Measurements from ENCODE around the gene TRMT112. TPM values are rescaled to one million over a fixed set of nuclear protein-coding genes. Genes with fewer than 3 reads are reported as not detected.

TRMT112 gene
- total RNA-seq, 1 experiment from 2014 or later: 341 TPM

DNA sequence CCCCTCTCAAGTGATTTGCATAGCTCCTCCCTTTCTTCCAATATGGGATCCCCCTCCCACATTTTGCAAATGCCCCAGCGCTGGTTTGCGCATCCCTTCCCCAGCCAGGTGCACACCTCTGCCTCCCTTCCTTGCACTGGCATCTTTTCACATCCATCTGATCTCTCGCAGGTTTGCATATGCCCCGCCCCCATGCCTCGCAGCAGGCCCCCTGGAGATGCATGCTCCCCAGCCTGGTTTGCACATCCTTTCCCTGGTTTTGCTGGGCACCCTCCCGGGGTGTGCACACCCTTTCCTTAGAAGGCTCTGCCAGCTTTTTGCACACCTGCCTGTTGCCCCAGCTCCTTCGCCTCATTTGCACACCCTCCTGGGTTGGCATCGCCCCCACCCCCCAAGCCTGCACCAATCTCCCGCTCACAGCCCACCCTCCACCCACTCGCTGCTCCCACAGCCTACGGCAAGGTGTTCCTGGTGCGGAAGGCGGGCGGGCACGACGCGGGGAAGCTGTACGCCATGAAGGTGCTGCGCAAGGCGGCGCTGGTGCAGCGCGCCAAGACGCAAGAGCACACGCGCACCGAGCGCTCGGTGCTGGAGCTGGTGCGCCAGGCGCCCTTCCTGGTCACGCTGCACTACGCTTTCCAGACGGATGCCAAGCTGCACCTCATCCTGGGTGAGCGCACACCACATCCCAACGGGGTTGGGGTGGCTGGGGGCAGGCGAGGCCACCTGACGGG, 42.5 kb upstream of the TRMT112 start:
- no peak for DNase-seq (ENCODE audit: low read depth, low spot score)
- ChIA-PET CTCF (interaction anchor here (0.9 kb wide), 1 partner anchor 18 kb away, joined by 3 read pairs; no protein-coding TSS in a partner anchor), POLR2A (interaction anchor here (0.5 to 0.6 kb wide), 2 partner anchors 14 to 77 kb away, joined by 3 read pairs; no protein-coding TSS in a partner anchor)
- peaks cover 4% of the 10 kb centered on the region; the same call in 1 of the 2 replicates for H3K36me3 ChIP-seq (ENCODE audit: control insufficient read depth, insufficient read depth, low read length)
- H3K27ac ChIP-seq (ENCODE audit: low read length): peak overlapping the region; percentile 88
- no peak for TF ChIP-seq POLR2AphosphoS5 (IDR thresholded peaks at IDR 0.05; ENCODE audit: low read depth, low read length)
- TF ChIP-seq, protein P1, sequence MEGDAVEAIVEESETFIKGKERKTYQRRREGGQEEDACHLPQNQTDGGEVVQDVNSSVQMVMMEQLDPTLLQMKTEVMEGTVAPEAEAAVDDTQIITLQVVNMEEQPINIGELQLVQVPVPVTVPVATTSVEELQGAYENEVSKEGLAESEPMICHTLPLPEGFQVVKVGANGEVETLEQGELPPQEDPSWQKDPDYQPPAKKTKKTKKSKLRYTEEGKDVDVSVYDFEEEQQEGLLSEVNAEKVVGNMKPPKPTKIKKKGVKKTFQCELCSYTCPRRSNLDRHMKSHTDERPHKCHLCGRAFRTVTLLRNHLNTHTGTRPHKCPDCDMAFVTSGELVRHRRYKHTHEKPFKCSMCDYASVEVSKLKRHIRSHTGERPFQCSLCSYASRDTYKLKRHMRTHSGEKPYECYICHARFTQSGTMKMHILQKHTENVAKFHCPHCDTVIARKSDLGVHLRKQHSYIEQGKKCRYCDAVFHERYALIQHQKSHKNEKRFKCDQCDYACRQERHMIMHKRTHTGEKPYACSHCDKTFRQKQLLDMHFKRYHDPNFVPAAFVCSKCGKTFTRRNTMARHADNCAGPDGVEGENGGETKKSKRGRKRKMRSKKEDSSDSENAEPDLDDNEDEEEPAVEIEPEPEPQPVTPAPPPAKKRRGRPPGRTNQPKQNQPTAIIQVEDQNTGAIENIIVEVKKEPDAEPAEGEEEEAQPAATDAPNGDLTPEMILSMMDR (IDR thresholded peaks at IDR 0.05): no peak
- TF ChIP-seq TCF7L2 (IDR thresholded peaks at IDR 0.05; ENCODE audit: low read depth, low read length): no peak
- TF ChIP-seq, protein P2, sequence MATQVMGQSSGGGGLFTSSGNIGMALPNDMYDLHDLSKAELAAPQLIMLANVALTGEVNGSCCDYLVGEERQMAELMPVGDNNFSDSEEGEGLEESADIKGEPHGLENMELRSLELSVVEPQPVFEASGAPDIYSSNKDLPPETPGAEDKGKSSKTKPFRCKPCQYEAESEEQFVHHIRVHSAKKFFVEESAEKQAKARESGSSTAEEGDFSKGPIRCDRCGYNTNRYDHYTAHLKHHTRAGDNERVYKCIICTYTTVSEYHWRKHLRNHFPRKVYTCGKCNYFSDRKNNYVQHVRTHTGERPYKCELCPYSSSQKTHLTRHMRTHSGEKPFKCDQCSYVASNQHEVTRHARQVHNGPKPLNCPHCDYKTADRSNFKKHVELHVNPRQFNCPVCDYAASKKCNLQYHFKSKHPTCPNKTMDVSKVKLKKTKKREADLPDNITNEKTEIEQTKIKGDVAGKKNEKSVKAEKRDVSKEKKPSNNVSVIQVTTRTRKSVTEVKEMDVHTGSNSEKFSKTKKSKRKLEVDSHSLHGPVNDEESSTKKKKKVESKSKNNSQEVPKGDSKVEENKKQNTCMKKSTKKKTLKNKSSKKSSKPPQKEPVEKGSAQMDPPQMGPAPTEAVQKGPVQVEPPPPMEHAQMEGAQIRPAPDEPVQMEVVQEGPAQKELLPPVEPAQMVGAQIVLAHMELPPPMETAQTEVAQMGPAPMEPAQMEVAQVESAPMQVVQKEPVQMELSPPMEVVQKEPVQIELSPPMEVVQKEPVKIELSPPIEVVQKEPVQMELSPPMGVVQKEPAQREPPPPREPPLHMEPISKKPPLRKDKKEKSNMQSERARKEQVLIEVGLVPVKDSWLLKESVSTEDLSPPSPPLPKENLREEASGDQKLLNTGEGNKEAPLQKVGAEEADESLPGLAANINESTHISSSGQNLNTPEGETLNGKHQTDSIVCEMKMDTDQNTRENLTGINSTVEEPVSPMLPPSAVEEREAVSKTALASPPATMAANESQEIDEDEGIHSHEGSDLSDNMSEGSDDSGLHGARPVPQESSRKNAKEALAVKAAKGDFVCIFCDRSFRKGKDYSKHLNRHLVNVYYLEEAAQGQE (IDR thresholded peaks at IDR 0.05; ENCODE audit: insufficient read depth in 1 of 2, low read depth in 2 of 2, low read length in 1 of 2): no peak
- no peak; the same call in 1 of the 2 replicates for TF ChIP-seq SIN3A (IDR thresholded peaks at IDR 0.05; ENCODE audit: borderline replicate concordance, insufficient read depth, low read depth, low read length)
- H3K9me3 ChIP-seq (ENCODE audit: control insufficient read depth, insufficient read depth, low read depth, low read length): no peaks in the 10 kb centered on the region
- intact Hi-C loops (cut with micrococcal nuclease; ENCODE audit: unreplicated experiment) (loop anchor here (5.0 kb wide), 1 partner anchor 292 kb away; no protein-coding TSS in a partner anchor), in situ Hi-C loops (cut with HindIII; ENCODE audit: low pct_unique_long_range_greater_than_20kb, low sequenced_read_pairs) (no loop called here)
- H3K4me3 ChIP-seq (ENCODE audit: low read depth in 2 of 2, low read length in 2 of 2): peak overlapping the region; percentile 76 to 86
- H3K4me1 ChIP-seq (ENCODE audit: control insufficient read depth, insufficient read depth, low read length): peaks cover 43% of the 10 kb centered on the region
- no peaks in the 10 kb centered on the region for H3K27me3 ChIP-seq (ENCODE audit: control insufficient read depth, insufficient read depth, low read length)
- ATAC-seq: no peak
- no TSS peak for BruUV-seq (replicated peaks)

DNA sequence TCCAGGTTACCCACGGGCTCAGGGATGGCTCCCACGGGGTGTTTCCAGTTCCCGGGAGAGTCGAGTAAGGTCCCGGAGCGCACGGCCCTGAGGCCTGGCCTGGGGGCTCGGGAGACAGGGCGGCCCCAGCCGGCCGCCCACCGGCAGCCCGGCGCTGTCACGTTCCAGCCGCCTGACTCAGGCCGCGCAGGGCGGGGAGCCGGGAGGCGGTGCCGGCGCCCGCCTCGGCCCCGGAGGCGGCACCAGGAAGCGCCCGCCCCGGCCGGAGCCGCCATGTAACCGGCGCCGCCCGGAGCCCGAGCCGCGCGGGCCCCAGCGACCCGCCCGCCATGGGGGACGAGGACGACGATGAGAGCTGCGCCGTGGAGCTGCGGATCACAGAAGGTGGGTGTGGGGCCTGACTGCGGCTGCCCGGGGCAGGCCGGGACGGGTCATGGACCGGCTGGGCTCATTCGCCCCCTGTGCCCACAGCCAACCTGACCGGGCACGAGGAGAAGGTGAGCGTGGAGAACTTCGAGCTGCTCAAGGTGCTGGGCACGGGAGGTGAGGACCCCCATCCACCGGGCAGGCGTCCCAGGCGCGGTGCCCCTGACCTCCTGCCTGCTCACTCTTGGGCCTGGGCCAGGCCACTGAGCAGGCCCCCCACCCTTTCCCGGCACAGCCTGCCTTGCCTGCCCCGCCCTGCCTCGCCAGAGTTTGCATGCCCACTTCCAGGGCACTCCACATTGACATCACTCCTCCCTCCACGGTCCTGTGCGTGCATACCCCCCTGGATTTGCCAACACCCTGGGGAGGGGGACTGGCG, 41.8 kb upstream of the TRMT112 start, which contains the start of gene RPS6KA4:
TSS of gene RPS6KA4 (plus strand) at position 256 of the 805 bp plus-strand sequence. CDS start at position 330, 74 bp downstream.
- ChIA-PET POLR2A (interaction anchor here (0.5 to 0.6 kb wide), 2 partner anchors 15 to 78 kb away, joined by 3 read pairs; no protein-coding TSS in a partner anchor), CTCF (interaction anchor here (0.6 to 0.9 kb wide), 3 partner anchors 13 to 41 kb away, joined by 3 to 4 read pairs (median 3); partner anchors contain the start of genes PRDX5 and TRMT112)
- ATAC-seq (peak; percentile 79), DNase-seq (ENCODE audit: low read depth, low spot score) (no peak)
- H3K4me1 ChIP-seq (ENCODE audit: control insufficient read depth, insufficient read depth, low read length): peaks cover 48% of the 10 kb centered on the region
- peaks cover 4% of the 10 kb centered on the region; the same call in 1 of the 2 replicates for H3K36me3 ChIP-seq (ENCODE audit: control insufficient read depth, insufficient read depth, low read length)
- H3K27ac ChIP-seq (ENCODE audit: low read length): peak within 1 kb of the TSS; percentile 88
- in situ Hi-C loops (cut with HindIII; ENCODE audit: low pct_unique_long_range_greater_than_20kb, low sequenced_read_pairs) (no loop called here), intact Hi-C loops (cut with micrococcal nuclease; ENCODE audit: unreplicated experiment) (loop anchor here (5.0 kb wide), 1 partner anchor 293 kb away; no protein-coding TSS in a partner anchor)
- no peaks in the 10 kb centered on the region for H3K9me3 ChIP-seq (ENCODE audit: control insufficient read depth, insufficient read depth, low read depth, low read length)
- TF ChIP-seq, protein P2 (IDR thresholded peaks at IDR 0.05; ENCODE audit: insufficient read depth in 1 of 2, low read depth in 2 of 2, low read length in 1 of 2): no peak
- TF ChIP-seq SIN3A (IDR thresholded peaks at IDR 0.05; ENCODE audit: borderline replicate concordance, insufficient read depth, low read depth, low read length): peak; percentile 92; the same call in 1 of the 2 replicates
- peak; percentile 72 for TF ChIP-seq POLR2AphosphoS5 (IDR thresholded peaks at IDR 0.05; ENCODE audit: low read depth, low read length)
- H3K27me3 ChIP-seq (ENCODE audit: control insufficient read depth, insufficient read depth, low read length): no peaks in the 10 kb centered on the region
- BruUV-seq (replicated peaks): no TSS peak
- peak within 1 kb of the TSS; percentile 76 to 86 for H3K4me3 ChIP-seq (ENCODE audit: low read depth in 2 of 2, low read length in 2 of 2)
